HG02981 (cell line): Measurements from ENCODE around the gene NELFA.
"Not testable (repeated sequence)": the region's sequence is repeated elsewhere in the genome, so short reads cannot be mapped to it uniquely, and the experiment has no call there.

Experiments used
- ATAC-seq: cut with Tn5 transposase; IDR thresholded peaks from one replicate; pipeline ENCODE4 v1.9.1; 2021; ENCODE audit warnings: mild to moderate bottlenecking, moderate library complexity; ENCODE audit not compliant: unreplicated experiment

The NELFA gene

DNA sequence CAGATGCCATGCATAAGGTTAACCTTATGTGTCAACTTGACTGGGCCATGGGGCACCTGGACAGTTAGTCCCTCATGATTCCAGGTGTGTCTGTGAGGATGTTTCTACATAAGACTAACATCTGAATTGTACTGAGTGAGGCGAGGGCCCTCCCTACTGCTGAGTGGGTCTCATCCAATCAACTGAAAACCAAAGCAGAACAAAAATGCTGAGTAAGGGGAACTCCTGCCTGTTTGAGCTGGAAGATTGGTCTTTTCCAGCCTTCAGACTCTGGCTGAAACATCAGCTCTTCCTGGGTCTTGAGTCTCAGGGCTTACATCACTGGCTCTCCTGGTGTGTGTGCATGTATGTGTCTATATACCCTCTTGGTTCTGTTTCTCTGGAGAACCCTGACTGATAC lies 13.8 kb downstream of the NELFA start:
- ATAC-seq: no peak

DNA sequence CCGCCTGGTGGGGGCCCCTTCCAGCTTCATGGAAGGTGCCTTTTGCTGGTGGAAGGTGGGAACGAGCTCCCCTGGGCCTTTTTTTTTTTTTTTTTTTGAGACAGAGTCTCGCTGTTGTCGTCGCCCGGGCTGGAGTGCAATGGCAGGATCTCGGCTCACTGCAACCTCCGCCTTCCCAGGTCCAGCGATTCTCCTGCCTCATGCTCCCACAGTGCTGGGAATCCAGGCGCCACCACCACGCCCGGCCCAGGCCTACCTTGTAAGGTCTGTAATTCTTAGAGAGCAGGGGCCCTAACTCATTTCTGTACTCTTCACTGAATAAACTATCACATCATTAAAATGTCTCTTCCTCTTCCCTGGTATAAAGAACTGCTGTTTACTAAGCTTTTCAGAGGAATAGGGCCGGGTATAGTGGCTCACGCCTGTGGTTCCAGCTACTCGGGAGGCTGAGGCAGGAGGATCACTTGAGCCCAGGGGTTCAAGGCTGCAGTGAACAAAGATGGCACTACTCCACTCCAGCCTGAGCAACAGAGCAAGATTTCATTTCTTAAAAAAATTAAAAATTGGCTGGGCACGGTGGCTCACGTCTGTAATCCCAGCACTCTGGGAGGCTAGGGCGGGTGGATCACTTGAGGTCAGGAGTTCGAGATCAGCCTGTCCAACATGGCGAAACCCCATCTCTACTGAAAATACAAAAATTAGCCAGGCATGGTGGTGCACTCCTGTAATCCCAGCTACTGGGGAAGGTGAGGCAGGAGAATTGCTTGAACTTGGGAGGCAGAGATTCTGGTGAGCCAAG lies 14.9 kb downstream of the NELFA start:
- not testable (repeated sequence) for ATAC-seq

DNA sequence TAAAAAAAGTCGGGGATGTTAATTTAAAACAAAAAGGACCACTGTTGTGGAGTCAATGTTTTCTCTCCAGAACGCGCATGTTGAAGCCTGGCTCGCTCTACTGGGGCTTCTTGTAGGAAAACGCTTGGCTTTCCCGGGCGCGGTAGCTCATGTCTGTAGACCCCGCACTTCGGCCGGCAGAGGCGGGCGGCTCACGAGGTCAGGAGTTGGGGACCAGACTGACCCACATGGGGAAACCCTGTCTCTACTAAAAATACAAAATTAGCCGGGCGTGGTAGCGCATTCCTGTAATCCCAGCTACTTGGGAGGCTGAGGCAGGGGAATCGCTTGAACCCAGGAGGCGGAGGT lies 15.6 kb downstream of the NELFA start:
- no peak for ATAC-seq

DNA sequence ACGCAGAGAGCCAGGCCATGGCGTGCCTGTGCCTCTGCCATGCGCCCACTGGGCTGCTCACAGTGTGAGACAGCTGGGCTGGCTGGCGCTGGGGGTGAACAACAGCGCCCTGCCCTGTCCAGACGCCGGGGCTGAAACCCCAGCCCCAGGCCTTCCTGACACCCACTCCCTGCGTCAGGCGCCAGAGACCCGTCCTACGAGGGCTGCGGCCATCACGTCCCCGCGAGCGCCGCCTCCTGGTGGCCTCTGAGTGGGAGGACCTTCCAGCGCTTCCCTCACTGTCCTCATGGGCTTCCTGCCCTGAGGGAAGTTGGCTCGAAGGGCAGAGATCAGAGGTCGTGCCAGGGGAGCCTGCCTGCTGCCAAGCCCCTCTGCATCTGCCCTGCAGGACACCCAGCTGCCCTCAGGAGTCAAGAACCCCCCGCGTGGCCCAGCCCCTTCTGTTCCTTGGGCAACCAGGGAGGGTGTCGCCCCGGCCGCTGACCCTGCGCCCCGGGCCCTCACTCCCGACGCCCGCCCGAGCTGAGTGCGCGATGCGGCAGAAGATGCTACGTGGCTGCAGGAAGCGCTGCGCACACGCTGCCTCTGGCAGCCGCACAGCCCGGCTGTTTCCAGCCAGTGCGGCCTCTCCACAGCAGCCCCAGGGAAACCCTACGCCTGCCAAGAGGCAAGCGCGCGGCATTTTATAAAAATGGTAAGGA lies 16.2 kb downstream of the NELFA start:
- no peak for ATAC-seq

DNA sequence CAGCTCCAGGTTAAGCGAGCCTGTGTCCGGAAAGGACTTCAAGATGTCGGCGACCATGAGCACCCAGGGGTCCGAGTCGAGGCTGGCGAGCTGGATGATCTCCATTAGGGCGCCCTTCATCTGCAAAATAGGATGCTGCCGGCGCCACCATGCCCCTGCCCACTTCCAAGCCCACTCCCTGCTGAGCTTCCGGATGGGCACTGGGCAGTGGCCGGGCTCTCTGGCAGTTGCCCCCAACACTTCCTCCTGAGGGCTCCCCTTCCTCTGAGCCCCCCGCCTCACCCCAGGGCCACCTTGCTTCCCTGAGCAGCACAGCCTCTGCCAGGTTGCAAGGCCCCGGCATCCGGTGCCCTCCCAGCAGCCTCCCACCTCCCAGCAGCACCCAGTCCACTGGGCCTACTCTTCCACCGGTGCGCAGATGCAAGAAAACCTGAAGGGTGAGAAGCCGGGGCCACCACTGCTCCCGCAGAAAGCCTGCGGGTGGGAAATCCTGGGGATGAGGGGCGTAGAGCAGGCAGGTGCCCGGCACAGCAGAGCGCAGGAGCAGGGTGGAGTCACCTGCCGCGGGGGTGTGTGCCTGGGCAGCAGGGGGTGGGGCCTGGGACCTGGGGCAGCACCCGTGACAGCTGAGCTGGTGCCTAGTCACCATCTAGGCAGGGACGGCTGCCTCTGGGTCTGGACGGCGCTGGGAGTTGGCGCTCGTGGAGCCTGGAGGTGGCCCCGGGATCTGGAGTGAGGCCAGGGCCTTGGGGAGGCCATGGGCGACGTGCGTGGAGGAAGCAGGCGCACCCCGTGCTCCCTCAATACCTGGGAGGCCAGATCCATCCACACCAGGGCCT lies 17.0 kb downstream of the NELFA start:
- no peak for ATAC-seq

DNA sequence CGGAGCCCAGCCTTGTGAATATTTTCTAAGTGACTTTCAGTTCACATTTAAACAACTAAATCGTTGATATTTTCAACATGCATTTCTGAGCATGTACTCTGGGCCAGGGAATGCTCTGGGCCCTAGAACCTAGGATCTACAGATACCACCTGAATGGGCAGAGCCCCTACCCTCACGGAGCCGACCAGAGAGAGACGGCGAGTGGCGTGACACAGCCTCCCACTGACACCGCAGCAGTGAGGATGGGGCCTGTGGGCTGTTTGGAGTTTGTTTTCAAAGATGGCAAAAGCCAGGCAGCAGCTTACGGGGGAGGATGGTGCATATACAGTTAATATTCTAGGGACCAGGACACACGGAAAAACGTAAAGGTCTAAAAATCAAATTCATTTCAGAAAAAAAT lies 17.7 kb downstream of the NELFA start:
- no peak for ATAC-seq

DNA sequence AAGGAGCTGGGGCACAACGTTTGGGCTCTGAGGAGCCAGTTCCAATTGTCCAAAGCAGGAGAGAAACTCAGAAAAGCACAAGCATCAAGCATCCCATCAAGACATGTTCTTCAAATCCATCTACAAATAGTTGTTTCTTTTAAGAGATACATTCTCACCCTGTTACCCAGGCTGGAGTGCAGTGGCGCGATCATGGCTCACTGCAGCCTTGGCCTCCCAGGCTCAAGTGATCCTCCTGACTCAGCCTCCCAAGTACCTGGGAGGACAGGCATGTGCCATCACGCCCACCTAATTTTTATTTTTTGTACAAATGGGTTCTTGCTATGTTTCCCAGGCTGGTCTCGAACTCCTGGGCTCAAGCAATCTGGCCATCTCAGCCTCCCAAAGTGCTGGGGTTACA lies 18.1 kb downstream of the NELFA start:
- no peak for ATAC-seq

DNA sequence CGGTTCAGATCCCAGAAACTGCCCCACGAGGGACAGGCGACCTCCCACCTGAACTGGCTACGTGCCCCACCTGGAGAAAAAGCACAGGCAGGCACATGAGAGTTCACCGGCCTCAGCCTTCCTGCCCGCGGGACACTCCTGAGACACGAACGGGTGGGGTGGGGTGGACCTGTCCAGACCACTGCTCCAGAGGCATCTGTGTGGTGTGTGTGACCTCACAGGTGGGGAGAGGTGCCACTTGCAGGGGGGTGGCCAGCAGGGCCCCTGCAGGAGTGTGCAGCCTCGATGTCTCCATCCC lies 18.5 kb downstream of the NELFA start:
- no peak for ATAC-seq

DNA sequence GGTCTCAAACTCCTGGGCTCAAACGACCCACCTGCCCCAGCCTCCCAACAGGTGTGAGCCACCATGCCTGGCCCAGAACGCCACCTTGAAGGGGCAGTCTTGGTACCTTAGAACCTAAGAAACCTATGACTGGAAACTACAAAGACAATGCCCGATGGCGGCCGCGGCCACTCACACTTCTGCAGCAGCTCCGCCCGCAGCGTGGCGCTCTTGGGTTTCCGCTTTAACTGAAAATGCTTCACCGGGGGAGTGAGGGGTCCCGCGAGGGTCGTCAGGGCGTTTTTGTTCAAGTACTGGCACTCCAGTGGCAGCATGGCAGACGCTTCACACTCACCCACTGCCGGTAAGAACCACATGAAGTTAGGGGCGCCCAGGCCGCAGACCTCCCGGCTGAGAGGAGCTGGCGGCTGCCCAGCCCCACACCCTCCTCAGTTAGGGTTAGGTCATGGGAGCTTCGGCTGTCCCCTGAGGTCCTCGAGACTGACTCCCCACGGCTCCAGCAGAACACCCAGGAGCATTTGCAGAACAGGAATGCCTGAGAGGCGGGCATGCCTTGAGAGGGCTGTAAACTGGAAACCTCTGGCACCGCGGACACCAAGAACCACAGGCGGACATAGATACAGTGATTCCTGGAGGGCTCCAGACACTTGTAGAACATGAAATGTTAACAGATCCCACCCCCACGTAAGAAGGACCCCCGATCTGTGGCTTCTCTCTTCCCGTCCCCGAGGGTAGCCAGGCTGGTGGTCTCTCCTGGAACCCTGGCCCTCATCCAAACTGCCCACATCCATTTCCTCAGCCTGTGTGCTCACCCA lies 19.0 kb downstream of the NELFA start:
- ATAC-seq: no peak

DNA sequence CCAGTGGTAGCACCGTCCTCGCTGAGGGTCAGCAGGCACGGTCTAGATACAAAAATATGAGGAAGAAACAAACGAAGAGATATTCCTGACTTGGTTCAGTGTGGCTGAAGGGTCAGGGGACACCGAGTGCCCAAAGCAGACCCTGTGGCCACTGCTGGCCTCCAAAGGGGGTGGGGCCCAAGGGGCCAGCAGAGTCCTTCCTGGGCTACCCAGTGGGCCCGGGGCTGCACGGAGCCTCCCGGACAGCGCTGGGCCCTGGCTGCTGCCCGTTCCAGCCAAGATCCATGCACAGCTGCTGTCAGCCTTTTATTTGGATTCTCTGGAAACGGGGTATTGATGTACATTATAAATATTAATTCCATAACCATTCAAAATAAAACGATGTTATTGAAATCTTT lies 20.4 kb downstream of the NELFA start:
- ATAC-seq: no peak

DNA sequence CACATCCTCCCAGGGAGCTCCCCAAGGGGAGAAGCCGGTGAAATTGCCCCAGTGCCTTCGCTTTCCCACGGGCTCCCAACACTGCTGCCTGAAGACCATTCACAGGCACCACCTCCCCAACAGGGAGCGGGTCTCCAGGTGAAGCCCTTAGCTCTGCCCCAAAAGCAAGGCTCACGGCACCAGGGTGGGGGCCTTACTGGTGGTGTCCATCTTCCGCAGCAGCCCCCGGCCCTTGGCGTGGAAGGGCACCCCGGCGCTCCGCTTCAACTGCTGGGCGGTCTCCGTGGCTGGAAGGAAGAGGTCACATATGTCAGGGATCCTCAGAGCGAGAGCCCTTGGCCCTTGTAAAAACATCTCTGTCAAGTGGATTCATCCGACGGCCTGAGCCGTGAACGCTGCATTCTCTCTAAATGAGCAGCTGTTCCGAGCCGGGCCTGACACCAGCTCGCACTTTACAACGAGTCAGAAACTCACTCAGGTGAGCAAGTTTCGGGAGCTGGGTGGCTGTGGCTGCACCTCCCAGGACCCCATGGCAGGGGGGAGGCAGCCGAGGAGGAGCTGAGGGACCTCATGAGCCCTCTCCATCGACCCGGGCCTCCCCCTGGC lies 20.9 kb downstream of the NELFA start:
- ATAC-seq: no peak

DNA sequence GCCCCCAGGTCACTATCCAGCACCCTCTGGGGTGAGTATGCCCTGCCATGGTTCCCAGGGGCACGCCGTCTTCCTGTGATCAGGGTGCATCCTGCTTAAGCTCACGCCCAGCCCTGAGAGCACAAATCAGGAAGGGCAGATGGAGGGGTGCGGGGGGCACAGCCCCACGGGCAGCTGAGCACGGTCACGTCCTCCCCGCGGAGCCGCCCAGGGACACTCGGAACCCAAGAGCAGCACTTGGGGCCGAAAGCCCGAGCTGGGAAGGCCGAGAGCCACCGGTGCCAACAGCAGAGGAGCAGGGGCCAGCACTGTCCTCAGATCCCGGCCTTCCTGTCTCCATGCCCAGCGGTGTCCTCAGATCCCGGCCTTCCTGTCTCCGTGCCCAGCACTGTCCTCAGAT lies 21.5 kb downstream of the NELFA start:
- ATAC-seq: no peak

DNA sequence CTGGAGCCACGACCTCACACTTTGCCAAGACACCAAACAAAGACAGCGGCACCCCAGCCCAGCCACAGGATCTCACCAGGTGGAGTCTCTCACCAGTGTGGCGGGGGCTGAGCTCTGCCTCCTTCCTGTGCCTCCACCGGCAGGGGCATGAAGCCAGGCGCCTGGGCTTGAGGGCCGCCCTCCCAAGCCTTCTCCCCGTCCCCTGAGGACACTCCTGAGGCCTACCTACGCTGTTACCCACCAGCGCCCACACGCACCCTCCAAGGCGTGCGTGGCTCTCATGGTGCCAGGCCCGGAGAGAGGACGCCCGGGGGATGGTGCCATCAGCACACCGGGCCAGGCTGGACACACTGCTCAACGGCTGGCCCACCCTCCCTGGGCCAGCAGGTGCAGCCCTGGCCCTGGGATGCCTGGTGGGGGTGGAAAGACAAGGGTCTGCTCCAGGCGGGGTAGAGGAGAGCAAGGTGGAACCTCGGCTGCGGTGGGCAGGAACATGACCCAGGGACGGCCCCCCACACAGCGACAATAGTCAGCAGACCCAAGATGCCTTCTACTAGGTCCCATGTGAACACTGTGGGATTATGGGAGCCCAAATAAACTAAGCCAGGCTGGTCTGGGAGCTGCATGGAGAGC lies 22.1 kb downstream of the NELFA start:
- no peak for ATAC-seq

DNA sequence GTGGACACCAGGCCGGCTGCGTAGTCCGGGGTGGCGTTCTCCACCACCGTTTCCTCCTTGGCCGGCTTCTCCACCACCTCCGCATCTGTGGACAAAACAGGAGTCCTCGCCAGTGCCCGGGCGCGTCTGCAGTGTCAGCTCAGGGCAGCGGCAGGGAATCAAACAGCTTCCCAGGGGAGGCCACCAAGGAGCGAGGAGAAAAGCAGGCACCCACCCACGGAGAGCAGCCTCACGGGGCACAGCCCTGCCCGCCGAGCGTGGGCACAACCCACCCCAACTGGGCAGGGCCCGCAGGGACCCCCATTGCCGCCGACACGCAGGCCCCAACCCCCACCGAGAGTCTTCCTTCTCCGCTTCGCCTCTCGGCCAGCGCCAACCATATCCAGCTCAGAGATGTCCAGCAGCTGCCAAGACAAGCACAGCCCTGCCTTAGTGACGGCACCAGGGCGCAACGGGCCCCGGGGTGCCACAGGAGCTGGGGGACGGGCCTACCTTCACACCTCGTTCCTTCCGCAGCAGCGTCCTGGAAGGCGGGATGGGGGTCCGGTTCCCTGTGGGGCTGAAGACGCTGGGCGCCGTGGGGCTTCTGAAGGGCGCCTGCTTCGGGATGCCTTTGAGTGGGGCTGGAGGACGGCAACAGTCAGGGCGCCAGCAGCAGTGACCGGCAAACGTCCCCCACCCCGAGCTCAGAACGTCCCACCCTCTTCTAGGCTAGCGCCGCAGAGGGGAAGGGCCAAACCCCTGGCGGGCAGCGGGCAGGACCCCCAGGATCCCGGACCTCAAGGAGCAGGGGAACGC lies 22.8 kb downstream of the NELFA start:
- no peak for ATAC-seq

DNA sequence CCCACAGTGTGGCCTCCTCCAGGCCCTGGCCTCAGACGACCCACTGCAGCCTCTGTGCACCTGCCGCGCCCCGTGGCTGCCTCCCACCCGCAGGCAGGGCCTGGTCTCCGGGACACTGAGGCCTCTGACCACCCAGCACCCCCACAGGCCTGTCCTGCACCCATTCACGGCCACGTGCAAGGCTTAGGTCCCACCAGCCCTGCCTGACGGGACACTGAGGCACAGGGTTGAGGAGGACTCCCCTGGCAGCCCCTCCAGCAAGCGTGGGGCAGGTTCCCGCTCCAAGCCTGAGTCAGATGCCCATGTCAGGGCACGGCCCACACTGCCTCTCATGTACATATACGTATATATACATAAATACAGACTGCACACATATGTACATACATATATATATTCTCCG lies 23.5 kb downstream of the NELFA start:
- ATAC-seq: no peak

DNA sequence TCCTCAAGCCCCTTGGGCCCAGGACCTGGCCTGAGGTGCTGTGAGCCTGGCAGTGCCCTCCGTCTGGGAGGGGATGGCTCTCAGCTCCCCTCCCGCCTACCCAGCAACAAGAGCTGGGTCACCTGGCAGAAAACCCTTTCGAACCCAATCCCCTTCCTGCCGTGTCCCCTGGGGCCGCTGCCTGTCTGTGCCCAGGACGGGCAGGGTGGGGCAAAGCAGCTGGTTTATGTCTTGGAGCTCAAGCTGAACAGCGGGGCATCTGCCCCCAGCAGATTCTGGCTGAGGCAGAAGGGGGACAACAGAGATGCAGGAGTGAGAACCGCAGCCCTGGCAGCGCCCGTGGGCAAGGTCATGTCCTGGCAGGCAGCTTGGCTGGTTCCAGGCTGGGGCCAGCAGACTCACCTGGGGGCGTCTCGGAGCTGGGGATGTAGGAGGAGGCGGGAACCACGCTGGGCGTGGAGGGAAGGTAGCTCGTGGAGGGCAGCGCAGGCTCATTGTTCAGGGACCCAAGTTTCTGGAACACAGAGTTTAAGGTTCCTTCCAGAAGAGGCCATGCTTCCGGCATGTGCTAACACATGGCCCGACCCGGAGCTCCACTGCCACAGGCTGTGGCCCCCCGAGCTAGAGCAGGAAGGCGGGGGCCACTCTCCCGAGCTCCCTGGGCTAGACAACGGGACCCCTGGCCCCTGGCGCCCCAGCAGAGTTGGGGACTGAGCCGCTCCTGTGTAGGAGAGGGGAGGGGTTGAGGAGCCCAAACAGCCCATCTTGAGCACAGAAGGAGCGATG lies 24.2 kb downstream of the NELFA start:
- ATAC-seq: no peak

DNA sequence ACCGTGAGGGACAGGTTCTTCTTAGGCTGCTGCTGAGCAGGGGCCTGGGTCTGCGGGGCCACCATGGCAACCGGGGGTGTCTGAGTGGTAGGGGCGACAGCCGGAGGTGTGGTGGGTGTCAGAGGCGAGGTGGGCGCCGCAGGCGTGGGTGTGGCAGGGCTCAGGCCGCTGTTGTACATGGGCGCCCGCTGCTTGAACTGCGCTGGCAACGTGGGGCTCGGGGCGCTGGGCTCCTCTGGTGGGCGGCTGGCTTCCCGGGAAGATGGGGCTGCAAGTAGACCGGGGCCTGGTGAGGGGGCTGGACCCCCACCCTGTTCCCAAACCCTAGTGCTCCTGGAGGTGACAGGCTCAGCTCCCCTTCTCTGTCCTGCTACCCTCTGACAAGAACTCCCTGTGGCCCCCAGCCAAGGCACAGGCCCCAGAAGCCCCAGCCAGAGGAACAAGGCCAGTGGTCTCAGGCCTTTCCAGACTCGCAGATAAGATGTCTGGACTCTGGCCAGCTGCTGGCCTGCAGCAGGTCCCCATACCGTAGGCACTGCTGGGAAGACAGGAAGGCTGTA lies 24.8 kb downstream of the NELFA start:
- ATAC-seq: no peak

DNA sequence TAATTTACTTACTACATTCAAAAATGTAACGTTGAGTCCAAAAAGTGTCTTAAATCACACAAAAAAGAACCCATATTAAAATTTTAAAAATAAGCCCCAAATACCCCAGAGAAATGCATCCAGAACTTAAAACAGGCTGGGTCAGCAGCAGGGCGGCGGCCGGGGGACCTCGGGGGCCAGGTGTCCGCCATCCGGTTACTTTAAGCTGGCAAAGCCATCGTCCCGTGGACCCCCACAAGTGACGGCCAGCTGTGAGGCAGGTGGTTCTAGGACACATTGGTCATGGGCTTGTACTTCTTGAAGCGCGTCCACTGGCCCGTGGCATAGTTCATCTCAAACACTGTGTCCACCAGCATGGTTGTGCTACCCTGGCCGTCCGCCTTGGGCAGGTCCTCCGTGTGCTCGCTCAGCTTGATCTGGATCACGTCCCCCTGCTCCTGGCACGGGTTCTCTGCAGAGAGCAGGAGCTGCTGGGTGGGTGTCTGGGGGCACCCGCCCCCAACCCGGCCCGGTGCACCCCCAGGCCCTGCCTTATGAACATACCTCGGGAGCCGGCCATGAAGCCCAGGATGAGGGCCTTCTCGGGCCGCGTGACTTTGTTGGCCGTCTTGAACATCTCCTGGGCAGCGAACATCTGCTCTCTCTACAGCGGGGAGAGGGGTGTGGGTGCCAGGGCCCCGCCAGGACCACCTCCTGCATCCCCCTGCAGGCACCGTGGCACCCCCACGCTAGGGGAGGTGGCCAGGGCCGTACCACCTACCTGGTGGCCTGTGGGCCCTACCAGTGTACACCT lies 25.5 kb downstream of the NELFA start:
- ATAC-seq: no peak
